ENCODE data around the gene ANO3. TPM values are rescaled to one million over a fixed set of nuclear protein-coding genes. Genes with fewer than 3 reads are reported as not detected.

Gene ANO3
- total RNA-seq, 1 experiment from 2014 or later = not detected

GRCh38 chr11:26335903-26336302 is 4.0 kb downstream of the ANO3 start:
- Histone ChIP-seq H3K4me2 (no peak overlapping the region), H2AFZ (no peak overlapping the region), H3K9me2 (ENCODE audit: insufficient read depth) (no peaks in the 10 kb centered on the region), H3K36me3 (ENCODE audit: low read depth) (no peaks in the 10 kb centered on the region), H3K27ac (no peak overlapping the region), H3K4me1 (replicated peaks; ENCODE audit: insufficient read depth) (no peaks in the 10 kb centered on the region), H3K9me3 (ENCODE audit: insufficient read depth, low read depth) (no peaks in the 10 kb centered on the region), H3F3A (ENCODE audit: insufficient read depth, low read depth) (no peaks in the 10 kb centered on the region), H3K27me3 (ENCODE audit: insufficient read depth, low read depth) (no peaks in the 10 kb centered on the region), H3K79me2 (ENCODE audit: low read depth) (no peaks in the 10 kb centered on the region), H4K20me1 (ENCODE audit: insufficient read depth) (no peaks in the 10 kb centered on the region), H3K4me3 (no peak overlapping the region)
- TF ChIP-seq EZH2 (IDR thresholded peaks at IDR 0.05; ENCODE audit: low read depth) (no peak), CTCF (conservative IDR thresholded peaks at IDR 0.05) (no peak)
- ChIA-PET CTCF (no interaction called here), POLR2A (ENCODE audit: unreplicated experiment) (no interaction called here)
- no peak for DNase-seq
- intact Hi-C loops (cut with micrococcal nuclease; ENCODE audit: unreplicated experiment) = no loop called here
- BruUV-seq (replicated peaks) = no TSS peak

GRCh38 chr11:26344647-26345046 is 12.7 kb downstream of the ANO3 start:
- no peaks in the 10 kb centered on the region for H3K27me3 ChIP-seq (ENCODE audit: insufficient read depth, low read depth)
- CTCF ChIA-PET = no interaction called here
- H3K4me1 ChIP-seq (replicated peaks; ENCODE audit: insufficient read depth) = no peaks in the 10 kb centered on the region
- no peaks in the 10 kb centered on the region for H3K9me3 ChIP-seq (ENCODE audit: insufficient read depth, low read depth)
- POLR2A ChIA-PET (ENCODE audit: unreplicated experiment) = no interaction called here
- intact Hi-C loops (cut with micrococcal nuclease; ENCODE audit: unreplicated experiment) = no loop called here
- no peak overlapping the region for H2AFZ ChIP-seq
- no peak for DNase-seq
- BruUV-seq (replicated peaks) = no TSS peak
- no peaks in the 10 kb centered on the region for H4K20me1 ChIP-seq (ENCODE audit: insufficient read depth)
- no peaks in the 10 kb centered on the region for H3F3A ChIP-seq (ENCODE audit: insufficient read depth, low read depth)
- H3K9me2 ChIP-seq (ENCODE audit: insufficient read depth) = no peaks in the 10 kb centered on the region
- no peaks in the 10 kb centered on the region for H3K36me3 ChIP-seq (ENCODE audit: low read depth)
- no peak overlapping the region for H3K4me2 ChIP-seq
- H3K79me2 ChIP-seq (ENCODE audit: low read depth) = no peaks in the 10 kb centered on the region
- H3K27ac ChIP-seq = no peak overlapping the region
- no peak overlapping the region for H3K4me3 ChIP-seq
- TF ChIP-seq EZH2 (IDR thresholded peaks at IDR 0.05; ENCODE audit: low read depth) (no peak), CTCF (conservative IDR thresholded peaks at IDR 0.05) (no peak)

GRCh38 chr11:26348776-26349175 is 16.8 kb downstream of the ANO3 start:
- Histone ChIP-seq H3K79me2 (ENCODE audit: low read depth) (no peaks in the 10 kb centered on the region), H4K20me1 (ENCODE audit: insufficient read depth) (no peaks in the 10 kb centered on the region), H3K9me3 (ENCODE audit: insufficient read depth, low read depth) (no peaks in the 10 kb centered on the region), H3F3A (ENCODE audit: insufficient read depth, low read depth) (no peaks in the 10 kb centered on the region), H3K4me2 (no peak overlapping the region), H3K4me1 (replicated peaks; ENCODE audit: insufficient read depth) (no peaks in the 10 kb centered on the region), H3K27me3 (ENCODE audit: insufficient read depth, low read depth) (no peaks in the 10 kb centered on the region), H3K27ac (no peak overlapping the region), H2AFZ (no peak overlapping the region), H3K36me3 (ENCODE audit: low read depth) (no peaks in the 10 kb centered on the region), H3K9me2 (ENCODE audit: insufficient read depth) (no peaks in the 10 kb centered on the region), H3K4me3 (no peak overlapping the region)
- DNase-seq = no peak
- ChIA-PET CTCF (no interaction called here), POLR2A (ENCODE audit: unreplicated experiment) (no interaction called here)
- BruUV-seq (replicated peaks) = no TSS peak
- TF ChIP-seq CTCF (conservative IDR thresholded peaks at IDR 0.05) (no peak), EZH2 (IDR thresholded peaks at IDR 0.05; ENCODE audit: low read depth) (no peak)
- intact Hi-C loops (cut with micrococcal nuclease; ENCODE audit: unreplicated experiment) = no loop called here

All from PC-9 (cell line).